ENCODE results near the gene CCDC197.

Gene CCDC197

DNA sequence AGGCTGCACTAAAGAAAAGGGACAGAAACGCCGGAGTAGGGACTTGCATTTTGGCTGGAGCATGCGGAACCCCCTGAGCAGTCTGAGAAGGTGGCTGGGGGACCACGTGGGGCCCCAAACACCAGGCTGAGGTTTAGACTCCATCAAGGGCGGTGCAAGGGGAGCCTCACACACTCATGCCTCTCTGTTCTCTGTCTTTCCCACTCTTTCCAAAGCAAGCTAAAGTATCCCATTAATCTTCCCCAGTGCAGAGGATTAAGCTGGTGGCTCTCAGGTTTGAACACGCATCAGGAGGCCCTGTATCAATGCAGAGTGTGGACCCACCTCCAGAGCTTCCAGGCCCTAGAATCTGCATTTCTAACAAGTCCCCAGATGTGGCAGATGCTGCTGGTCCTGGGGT, 13.5 kb downstream of the CCDC197 start:
- Mint-ChIP-seq H3K4me3 (no peak overlapping the region), H3K27me3 (peaks cover 8% of the 10 kb centered on the region), H3K9me3 (no peaks in the 10 kb centered on the region), H3K4me1 (peaks cover 36% of the 10 kb centered on the region), H3K36me3 (ENCODE audit: low read depth) (no peaks in the 10 kb centered on the region), H3K27ac (no peak overlapping the region)
- DNase-seq (no peak), ATAC-seq (no peak)

- Mint-ChIP-seq H3K4me3 (no peak overlapping the region), H3K9me3 (no peaks in the 10 kb centered on the region), H3K4me1 (peaks cover 36% of the 10 kb centered on the region), H3K27ac (no peak overlapping the region), H3K27me3 (peaks cover 8% of the 10 kb centered on the region), H3K36me3 (ENCODE audit: low read depth) (no peaks in the 10 kb centered on the region)
- ATAC-seq (no peak), DNase-seq (no peak)
Measured at GRCh38 chr14:94011795-94012194, 14.7 kb downstream of the CCDC197 start.

DNA sequence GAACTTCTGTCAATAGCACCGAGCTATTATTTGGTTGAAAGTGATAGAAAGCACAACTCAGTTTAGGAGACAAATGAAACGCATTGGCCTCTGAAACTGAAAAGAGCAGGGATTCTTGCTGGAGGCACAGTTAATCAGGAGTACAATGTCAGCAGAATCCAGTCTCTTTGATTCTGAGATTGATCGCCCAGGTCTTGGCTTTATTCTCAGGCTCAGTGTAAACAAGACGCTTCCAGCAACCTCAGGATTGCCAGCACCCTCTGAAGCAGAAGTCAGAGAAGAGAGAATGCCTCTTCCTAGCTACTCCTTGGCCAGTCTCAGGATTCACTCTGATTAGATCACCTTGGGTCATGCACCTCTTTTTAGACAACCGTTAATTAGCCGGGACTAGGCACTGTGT, 17.3 kb downstream of the CCDC197 start:
- H3K4me3 Mint-ChIP-seq, result no peak overlapping the region
- ATAC-seq (no peak), DNase-seq (no peak)
- peaks cover 26% of the 10 kb centered on the region for H3K4me1 Mint-ChIP-seq
- H3K27ac Mint-ChIP-seq, result no peak overlapping the region
- H3K27me3 Mint-ChIP-seq, result peaks cover 4% of the 10 kb centered on the region
- H3K36me3 Mint-ChIP-seq (ENCODE audit: low read depth), result no peaks in the 10 kb centered on the region
- no peaks in the 10 kb centered on the region for H3K9me3 Mint-ChIP-seq

DNA sequence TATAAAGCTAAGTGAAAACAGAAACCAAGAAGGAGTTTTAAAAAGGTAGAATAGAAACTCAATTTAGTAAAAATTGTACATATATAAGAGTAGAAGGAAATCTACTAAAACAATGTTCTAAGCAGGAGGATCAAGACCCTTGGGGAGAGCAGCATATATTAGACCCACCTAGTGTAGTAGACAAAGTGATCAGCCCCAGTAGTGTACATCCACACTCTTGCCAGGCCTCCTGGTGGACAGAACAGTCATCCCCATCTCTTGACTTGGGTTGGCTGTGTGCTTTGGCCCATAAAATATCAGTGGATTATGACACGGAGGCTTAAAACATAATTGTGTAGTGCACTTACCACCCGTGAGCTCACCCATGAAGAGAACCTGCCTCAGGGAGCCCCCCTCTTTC, 18.1 kb downstream of the CCDC197 start:
- H3K4me1 Mint-ChIP-seq, result peaks cover 19% of the 10 kb centered on the region
- DNase-seq (no peak), ATAC-seq (no peak)
- H3K27me3 Mint-ChIP-seq, result no peaks in the 10 kb centered on the region
- no peaks in the 10 kb centered on the region for H3K36me3 Mint-ChIP-seq (ENCODE audit: low read depth)
- H3K4me3 Mint-ChIP-seq, result no peak overlapping the region
- H3K9me3 Mint-ChIP-seq, result no peaks in the 10 kb centered on the region
- H3K27ac Mint-ChIP-seq, result no peak overlapping the region

DNA sequence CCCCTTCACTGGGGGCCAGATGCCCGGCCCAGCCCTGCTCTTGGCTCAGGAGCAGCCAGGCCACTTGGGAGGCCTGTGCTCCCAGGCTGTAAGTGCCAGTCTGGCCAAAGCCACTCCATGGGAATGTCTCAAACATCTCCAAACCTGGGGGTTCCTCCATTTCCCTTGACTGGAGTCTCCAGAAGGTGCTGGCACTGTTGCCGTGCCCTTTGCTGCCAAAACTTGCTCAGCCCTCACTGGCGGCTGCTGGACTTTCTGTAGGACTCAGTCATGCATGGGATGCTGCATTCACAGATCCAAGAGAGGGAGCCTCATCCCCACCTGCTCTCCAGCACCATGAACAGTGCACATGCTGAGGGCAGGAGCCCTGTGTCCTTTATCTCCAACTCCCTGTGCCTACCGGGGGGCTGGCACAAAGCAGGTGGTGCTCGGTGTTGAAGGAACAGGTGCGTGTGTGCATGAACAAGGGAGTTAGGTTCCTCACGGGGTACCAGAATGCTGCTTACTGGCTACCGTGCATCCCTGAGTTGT, 19.4 kb downstream of the CCDC197 start:
- Mint-ChIP-seq H3K27me3 (no peaks in the 10 kb centered on the region), H3K9me3 (no peaks in the 10 kb centered on the region), H3K36me3 (ENCODE audit: low read depth) (no peaks in the 10 kb centered on the region), H3K4me1 (peaks cover 22% of the 10 kb centered on the region), H3K4me3 (no peak overlapping the region), H3K27ac (no peak overlapping the region)
- DNase-seq (no peak), ATAC-seq (no peak)

GRCh38 chr14:94018308-94018707, 21.2 kb downstream of the CCDC197 start:
- Mint-ChIP-seq H3K27ac (no peak overlapping the region), H3K36me3 (ENCODE audit: low read depth) (no peaks in the 10 kb centered on the region), H3K4me3 (no peak overlapping the region), H3K27me3 (peaks cover 2% of the 10 kb centered on the region), H3K9me3 (no peaks in the 10 kb centered on the region), H3K4me1 (peaks cover 28% of the 10 kb centered on the region)
- no peak for DNase-seq
- ATAC-seq, result no peak

GRCh38 chr14:94019329-94019728, 22.2 kb downstream of the CCDC197 start:
- H3K36me3 Mint-ChIP-seq (ENCODE audit: low read depth), result no peaks in the 10 kb centered on the region
- no peaks in the 10 kb centered on the region for H3K9me3 Mint-ChIP-seq
- ATAC-seq, result no peak
- peaks cover 28% of the 10 kb centered on the region for H3K4me1 Mint-ChIP-seq
- H3K27ac Mint-ChIP-seq, result no peak overlapping the region
- no peak overlapping the region for H3K4me3 Mint-ChIP-seq
- peaks cover 6% of the 10 kb centered on the region for H3K27me3 Mint-ChIP-seq
- DNase-seq, result no peak

DNA sequence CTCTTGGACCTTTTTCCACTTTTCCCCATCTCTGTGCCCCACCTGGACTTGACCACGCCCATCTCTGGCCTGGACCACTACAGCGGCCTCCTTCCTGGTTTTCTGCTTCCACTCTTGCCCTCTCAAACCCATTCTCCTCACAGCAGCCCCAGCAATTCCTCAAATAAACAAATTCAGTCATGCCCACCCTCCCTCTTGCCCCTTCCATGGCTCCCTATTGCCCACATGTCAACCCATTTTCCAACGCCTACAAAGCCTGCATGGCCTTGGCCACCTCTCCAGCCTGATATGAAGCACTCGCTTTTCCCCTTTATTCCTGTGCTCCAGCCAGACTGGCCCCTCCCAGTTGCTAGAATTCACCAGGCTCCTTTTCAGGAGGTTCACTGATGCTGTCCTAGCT, 23.2 kb downstream of the CCDC197 start:
- H3K4me1 Mint-ChIP-seq, result peaks cover 28% of the 10 kb centered on the region
- peaks cover 7% of the 10 kb centered on the region for H3K27me3 Mint-ChIP-seq
- H3K36me3 Mint-ChIP-seq (ENCODE audit: low read depth), result no peaks in the 10 kb centered on the region
- H3K27ac Mint-ChIP-seq, result no peak overlapping the region
- H3K9me3 Mint-ChIP-seq, result no peaks in the 10 kb centered on the region
- ATAC-seq (no peak), DNase-seq (no peak)
- H3K4me3 Mint-ChIP-seq, result no peak overlapping the region

GRCh38 chr14:94021001-94021400, 23.9 kb downstream of the CCDC197 start:
- H3K27ac Mint-ChIP-seq, result peak overlapping the region; percentile 84
- DNase-seq, result no peak
- peak; percentile 58 for ATAC-seq
- peaks cover 32% of the 10 kb centered on the region for H3K4me1 Mint-ChIP-seq
- no peak overlapping the region for H3K4me3 Mint-ChIP-seq
- peaks cover 7% of the 10 kb centered on the region for H3K27me3 Mint-ChIP-seq
- no peaks in the 10 kb centered on the region for H3K36me3 Mint-ChIP-seq (ENCODE audit: low read depth)
- no peaks in the 10 kb centered on the region for H3K9me3 Mint-ChIP-seq

GRCh38 chr14:94021416-94022157, 24.5 kb downstream of the CCDC197 start:
- Mint-ChIP-seq H3K4me3 (peak overlapping the region; percentile 21), H3K9me3 (no peaks in the 10 kb centered on the region), H3K36me3 (ENCODE audit: low read depth) (no peaks in the 10 kb centered on the region), H3K4me1 (peaks cover 34% of the 10 kb centered on the region), H3K27me3 (peaks cover 7% of the 10 kb centered on the region), H3K27ac (peak overlapping the region; percentile 84)
- ATAC-seq (peak; percentile 69), DNase-seq (peak; percentile 51)

DNA sequence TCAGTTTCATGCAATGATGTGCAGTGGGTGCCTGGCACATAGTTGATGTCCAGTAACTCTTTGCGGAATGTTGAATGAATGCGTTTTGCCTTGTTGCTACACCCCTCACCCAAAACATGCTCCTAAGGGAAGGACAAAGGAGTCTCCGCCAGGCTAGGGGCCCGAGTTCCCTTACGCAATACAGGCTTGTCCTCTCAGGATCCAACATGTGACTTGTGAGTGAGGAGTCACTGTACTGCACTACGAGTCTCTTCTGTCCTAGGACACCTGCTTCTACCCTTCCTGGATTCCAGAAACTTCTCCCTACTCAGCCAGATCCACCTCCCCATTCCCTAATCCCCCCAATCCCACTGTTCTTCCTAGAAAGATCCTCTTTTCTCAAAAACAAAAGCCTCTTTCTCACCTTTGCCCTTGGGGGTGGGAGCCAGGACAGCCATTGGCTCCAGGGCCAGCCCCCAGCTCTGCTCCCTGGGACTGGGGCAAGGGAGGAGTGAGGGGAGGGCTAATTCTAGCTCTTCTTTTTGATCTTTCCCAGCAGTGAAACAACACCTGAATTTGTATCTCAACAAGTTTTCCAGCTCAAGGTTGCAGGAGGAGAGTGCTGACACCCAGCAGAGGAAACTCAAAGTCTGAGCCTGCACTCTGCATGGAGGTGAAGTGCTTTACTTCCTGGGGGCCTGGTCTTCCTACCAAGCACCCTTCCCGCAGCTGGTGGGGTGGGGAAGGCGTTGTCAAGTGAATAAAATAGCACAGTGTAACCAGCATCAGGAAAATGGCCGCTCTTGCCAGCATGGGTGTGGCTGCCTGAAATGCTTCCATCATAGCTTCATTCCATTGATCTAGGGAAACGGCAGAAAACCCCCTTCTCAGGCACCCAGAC, 25.7 kb downstream of the CCDC197 start:
- H3K36me3 Mint-ChIP-seq (ENCODE audit: low read depth), result no peaks in the 10 kb centered on the region
- ATAC-seq (no peak), DNase-seq (no peak)
- no peak overlapping the region for H3K4me3 Mint-ChIP-seq
- H3K27ac Mint-ChIP-seq, result peak overlapping the region; percentile 84
- peaks cover 34% of the 10 kb centered on the region for H3K4me1 Mint-ChIP-seq
- peaks cover 7% of the 10 kb centered on the region for H3K27me3 Mint-ChIP-seq
- H3K9me3 Mint-ChIP-seq, result no peaks in the 10 kb centered on the region

GRCh38 chr14:94024549-94024948, 27.4 kb downstream of the CCDC197 start:
- H3K4me3 Mint-ChIP-seq, result no peak overlapping the region
- no peak overlapping the region for H3K27ac Mint-ChIP-seq
- DNase-seq (no peak), ATAC-seq (no peak)
- H3K4me1 Mint-ChIP-seq, result peaks cover 45% of the 10 kb centered on the region
- H3K36me3 Mint-ChIP-seq (ENCODE audit: low read depth), result no peaks in the 10 kb centered on the region
- H3K27me3 Mint-ChIP-seq, result peaks cover 7% of the 10 kb centered on the region
- H3K9me3 Mint-ChIP-seq, result no peaks in the 10 kb centered on the region

DNA sequence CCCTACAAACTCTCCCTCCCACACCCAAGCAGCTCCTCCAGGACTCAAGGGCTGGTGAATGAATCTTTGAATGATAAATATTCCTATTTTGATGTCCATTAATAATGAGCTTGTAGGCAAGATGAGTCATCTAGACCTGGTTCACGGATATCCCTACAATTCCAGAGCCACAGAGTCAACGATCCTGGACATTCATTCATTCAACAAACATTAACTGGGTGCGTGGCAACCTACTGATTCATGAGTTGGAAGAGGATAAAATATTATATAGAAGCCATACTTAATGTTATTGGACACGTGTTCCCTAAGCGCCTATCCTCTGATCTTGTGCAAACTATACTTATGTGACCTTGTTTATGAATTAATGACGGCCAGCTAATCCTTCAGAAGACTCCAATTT, 28.6 kb downstream of the CCDC197 start:
- no peak overlapping the region for H3K27ac Mint-ChIP-seq
- H3K27me3 Mint-ChIP-seq, result peaks cover 7% of the 10 kb centered on the region
- H3K9me3 Mint-ChIP-seq, result no peaks in the 10 kb centered on the region
- H3K4me3 Mint-ChIP-seq, result peak overlapping the region; percentile 52
- peaks cover 42% of the 10 kb centered on the region for H3K4me1 Mint-ChIP-seq
- H3K36me3 Mint-ChIP-seq (ENCODE audit: low read depth), result no peaks in the 10 kb centered on the region
- ATAC-seq (no peak), DNase-seq (no peak)

- Mint-ChIP-seq H3K27me3 (peaks cover 7% of the 10 kb centered on the region), H3K4me3 (peak within 1 kb of the TSS; percentile 52), H3K9me3 (no peaks in the 10 kb centered on the region), H3K27ac (no peak within 1 kb of the TSS), H3K36me3 (ENCODE audit: low read depth) (no peaks in the 10 kb centered on the region), H3K4me1 (peaks cover 35% of the 10 kb centered on the region)
- ATAC-seq (peak; percentile 92), DNase-seq (peak; percentile 95)
Measured at GRCh38 chr14:94026173-94026888, 29.2 kb downstream of the CCDC197 start, which contains the start of gene OTUB2. OTUB2 (plus strand) TSS chr14:94026340; CDS start chr14:94026538, 198 bp downstream.

Data from activated naive CD8-positive, alpha-beta T cell treated with anti-CD3 and anti-CD28 coated beads, Interleukin-2, amount 50 U/mL, for 24 hours (primary cell).